HT-29 (cell line): ENCODE measurements around the gene FAM20C. TPM values are rescaled to one million over a fixed set of nuclear protein-coding genes. Genes with fewer than 3 reads are reported as not detected.

Source experiments
- DNase-seq: peaks from one replicate; pipeline ENCODE4 v3.0.0-alpha.2; 2015; ENCODE audit warnings: low spot score
- total RNA-seq: library from RNA; depleted of rRNA; stranded (reverse); fragments of >200 nt; shearing (Covaris generic); gene quantifications from 2 replicates; pipeline ENCODE4 v1.2.3, GENCODE V29; 2014

The FAM20C gene
- total RNA-seq, 1 experiment from 2014 or later: not detected

DNA sequence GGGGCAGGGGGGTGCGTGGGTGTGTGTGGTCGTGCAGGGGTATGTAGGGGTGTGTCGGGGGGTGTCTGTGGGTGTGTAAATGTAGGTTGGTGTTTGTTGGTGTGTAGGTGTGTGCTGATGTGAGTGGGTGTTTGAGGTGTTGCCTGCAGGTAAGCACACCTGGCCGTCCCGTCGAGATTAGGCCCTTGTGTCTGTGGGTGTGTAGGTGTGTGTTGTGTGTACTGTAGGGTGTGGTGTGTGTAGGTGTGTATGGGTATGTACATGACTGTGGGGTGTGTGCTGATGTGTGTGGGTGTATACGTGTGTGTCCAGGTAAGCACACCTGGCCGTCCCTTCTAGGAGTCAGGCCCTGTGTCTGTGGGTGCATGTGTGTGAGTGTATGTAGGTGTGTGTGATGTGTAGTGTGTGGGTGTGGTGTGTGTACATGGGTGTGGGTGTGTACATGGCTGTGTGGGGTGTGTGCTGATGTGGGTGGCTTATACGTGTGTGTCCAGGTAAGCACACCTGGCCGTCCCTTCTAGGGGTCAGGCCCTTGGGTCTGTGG, 15.8 kb downstream of the FAM20C start:
- DNase-seq: no peak

DNA sequence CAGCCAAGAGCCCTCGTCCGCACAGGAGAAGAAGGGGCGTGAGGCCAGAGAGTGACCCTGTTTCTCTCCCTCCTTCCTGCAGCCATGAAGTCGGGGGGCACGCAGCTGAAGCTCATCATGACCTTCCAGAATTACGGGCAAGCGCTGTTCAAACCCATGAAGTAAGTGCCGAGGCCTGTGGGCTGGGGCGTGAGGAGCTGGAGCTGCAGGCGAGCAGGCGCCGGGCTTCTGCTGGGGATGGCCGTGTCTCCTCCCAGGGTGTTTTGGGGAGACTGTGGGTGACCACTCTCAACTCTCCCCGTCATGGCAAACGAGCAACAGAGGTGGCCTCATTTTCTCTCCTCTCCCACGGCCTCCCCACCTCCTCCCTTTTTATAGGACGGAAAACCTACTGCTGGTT, 16.4 kb downstream of the FAM20C start:
- no peak for DNase-seq

DNA sequence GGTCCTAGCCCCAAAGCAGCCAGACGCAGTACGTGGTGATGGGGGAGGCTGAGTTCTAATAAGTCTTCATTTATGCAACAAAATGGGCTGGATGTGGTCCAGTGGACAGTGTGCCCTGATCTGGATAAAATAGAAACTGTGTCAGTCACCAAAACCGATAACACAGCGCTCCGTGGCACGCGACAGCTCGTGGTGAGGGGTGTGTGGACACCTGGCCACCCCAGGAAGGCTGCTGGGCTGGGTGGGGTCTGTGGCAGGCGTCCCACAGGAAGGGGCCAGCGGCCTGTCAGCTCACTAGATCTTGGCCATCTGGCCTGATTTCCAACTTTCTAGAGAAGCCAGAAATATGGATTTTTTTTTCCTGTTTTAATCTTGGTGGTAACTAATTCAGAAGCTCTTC, 17.0 kb downstream of the FAM20C start:
- no peak for DNase-seq

DNA sequence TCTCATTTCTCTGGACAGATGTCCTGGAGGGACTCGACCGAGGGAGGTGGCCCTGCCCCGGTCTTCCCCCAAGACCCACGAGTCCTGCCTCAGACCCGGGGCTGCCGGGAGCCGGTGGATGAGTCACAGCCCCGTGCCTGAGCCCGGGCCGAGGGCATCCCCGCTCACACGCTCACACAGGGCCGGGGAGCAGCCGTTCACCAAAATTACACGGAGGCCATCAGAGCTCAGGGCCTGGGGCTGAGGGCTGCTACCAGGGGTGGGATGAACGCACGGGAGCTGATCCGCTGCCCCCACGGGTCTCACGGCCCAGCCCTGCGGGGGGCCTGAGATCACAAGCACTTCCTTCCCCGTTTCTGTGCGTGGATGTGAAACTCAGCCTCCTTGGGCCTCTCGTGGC, 17.5 kb downstream of the FAM20C start:
- DNase-seq: no peak

DNA sequence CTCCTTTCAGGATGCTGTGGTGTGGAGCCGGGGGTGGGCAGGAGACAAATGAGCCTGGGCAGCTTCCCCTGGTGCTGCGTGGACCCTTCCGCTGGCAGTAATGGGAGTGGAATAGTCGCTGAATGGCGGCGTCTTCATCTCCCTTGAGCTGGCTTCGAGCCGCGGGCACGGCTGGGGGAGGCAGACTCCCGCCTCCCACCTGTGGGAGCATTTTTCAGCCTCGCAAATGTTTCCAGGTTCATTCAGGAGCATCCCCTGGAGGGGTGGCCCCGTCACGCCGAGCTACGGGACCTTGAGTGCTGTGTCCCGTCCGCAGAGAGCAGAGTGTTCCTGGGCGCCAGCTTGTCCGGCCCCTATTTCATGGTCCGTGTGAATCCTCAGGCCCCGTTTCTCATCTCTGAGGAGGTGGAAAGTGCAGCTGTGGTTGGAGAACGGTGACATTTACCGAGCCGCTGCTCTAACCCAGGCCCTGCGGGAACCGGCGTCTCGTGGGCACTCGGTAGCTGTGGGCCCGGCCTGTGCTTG, 18.1 kb downstream of the FAM20C start:
- DNase-seq: no peak

DNA sequence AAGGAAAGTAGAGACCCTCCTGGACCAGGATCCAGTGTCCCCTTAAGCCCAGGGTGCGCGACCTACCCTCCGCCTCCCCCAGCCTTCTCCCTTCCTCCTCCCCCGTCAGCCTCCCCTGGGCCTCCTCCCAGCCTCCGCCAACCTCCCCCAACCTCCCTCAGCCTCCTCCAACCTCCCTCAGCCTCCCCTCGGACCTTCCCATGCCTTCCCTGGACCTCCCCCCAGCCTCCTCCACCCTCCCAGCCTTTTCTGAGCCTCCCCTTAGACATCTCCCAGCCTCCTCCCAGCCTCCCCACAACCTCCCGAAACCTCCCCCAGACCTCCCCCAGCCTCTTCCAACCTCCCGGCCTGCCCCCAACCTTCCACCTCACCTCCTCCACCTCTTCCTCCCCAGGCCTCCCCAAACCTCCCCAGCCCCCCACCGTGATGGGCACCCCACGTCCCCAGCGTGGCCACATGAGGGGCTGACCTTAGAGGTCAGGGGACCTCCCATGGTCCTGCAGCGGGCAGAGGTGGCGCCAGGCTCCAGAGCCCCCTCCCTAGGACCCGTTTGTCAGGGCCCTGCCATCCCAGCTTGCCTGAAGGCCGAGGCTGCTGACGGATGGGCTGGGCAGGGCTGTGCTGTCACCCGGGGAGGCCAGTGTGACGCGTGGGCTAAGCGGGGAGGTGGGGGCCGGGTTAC, 18.8 kb downstream of the FAM20C start:
- DNase-seq: no peak

DNA sequence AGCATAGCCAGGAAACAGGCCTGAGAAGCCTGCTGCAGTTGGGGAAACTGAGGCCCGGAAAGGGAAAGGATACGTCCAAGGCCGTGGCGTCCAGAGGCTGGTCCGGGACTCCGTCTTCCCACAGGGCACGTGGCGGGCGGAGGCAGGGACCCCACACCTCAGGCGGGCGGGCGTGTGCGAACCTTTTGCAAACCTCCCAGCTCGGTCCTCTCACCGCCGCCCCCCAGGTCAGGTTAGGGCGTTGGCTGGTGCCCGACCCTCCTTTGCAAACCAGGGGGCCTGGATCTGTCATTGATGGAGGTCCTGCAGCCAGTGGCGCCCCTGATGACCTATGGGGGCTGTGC, 19.3 kb downstream of the FAM20C start:
- no peak for DNase-seq

DNA sequence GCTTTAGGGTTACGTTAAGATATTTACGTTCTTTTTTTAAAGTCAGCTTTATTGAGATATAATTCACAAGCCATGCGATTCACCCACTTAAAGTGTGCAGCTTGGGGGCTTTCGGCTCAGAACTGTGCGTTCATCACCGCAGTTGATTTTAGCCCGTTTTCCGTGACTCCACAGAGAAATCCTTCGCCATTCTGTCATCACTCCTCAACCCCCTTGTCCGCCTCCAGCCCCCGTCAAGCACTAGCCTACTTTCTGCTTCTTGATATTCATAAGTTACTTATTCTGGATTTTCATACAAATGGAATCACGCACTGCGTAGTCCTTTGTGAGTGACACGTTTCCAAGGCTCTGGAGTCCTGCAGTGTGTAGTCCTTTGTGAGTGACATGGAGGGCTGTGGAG, 20.4 kb downstream of the FAM20C start:
- DNase-seq: no peak

DNA sequence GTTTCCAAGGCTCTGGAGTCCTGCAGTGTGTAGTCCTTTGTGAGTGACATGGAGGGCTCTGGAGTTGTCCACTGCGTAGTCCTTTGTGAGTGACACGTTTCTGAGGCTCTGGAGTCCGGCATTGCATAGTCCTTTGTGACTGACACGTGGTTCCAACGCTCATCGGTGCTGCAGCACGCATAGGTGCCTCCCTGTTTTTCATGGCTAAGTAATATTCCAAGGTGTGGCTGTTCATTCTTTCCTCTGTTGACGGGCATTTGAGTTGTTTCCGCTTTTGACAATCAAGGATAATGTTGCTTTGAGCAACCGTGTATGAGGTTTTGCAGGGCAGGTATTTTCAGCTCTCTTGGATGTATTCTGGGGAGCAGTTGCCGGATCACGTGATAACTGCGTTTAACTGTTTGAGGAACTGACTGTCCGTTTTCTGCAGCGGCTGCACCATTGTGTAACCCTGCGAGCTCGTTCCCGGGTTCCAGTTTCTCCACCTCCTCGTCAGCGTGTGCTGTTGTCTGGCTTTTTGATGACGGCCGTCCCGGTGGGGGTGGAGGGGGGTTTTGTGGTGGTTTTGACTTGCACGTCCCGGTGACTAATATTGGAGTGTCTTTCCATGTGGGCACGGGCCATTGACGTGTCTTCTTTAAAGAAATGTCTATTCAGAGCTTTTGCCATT, 21.1 kb downstream of the FAM20C start:
- DNase-seq: no peak

DNA sequence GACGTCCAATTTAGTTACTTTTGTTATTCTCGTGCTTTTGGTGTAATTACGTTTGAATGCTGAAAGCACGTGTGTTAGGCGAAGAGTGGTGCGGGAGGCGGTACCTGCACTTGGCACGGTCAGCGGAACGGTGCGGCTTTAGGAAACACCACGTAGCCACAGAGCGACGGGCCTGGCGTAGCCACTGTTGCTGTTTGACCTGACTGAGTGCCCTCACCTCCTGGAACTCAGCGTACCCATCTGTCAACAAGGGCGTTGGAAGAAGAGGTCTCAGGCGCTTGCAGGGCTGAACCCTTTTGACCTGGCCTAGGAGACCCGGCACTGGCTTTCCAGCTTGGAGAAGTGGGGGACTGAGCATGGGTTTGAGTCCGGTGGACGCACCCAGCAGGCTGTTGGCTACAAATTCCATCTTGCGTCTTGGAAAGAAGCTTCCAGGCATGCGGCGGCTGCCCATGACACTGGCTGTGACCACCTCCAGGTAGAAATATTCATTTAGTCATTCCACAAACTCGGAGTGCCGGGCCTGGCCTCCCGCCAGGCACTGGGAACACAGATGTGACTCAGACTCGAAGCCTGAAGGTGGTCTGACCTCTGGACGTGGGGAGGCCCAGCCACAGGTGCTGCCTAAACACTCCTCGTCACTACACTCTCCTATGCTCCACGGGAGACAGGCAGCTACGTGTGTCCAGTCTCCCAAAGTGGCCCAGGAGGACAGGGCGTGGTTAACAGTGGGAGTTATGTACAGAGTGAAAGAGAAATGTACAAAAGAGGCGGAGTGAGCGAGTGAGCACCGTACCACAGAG, 22.2 kb downstream of the FAM20C start:
- DNase-seq: no peak

DNA sequence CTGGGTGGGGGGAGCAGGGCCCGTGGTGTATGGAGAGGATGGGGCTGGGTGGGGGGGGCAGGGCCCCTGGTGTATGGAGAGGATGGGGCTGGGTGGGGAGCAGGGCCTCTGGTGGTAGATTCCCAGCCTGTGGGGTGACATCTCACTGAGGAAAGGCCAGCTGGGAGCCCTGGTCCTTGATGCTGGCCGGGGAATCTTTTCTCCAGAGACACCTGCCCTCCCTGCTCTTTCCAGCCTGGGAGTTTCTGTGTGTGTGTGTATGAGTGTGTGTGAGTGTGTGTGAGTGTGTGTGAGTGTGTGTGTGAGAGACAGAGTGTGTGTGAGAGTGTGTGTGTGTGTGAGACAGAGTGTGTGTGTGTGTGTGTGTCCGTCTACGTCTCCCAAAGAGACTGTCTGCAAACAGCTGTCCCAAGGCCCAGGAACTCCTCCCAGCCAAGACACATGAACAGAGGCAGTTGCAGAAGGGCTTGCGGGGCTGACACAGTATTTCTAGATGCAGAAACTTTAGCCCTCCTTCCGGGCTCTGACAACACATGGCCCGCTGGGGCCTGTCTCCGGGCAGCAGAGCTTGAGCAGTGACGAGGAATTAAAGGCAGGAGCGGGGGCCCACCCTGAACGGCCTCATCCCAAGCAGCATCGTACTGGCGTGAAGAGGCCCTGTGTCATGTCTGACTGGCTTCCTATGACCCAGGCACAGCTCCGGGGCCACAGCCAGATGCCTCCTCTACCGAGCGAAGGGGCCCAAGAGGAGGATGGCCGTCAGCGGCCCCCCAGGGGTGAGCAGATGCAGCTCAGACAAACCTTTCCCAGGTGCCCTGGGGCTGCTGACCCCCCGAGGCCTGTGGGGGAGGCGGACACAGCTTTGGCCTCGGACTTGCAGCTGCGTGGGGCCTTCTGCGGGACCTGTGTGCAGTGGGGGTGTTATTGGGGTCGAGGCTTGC, 24.3 kb downstream of the FAM20C start:
- DNase-seq: no peak

DNA sequence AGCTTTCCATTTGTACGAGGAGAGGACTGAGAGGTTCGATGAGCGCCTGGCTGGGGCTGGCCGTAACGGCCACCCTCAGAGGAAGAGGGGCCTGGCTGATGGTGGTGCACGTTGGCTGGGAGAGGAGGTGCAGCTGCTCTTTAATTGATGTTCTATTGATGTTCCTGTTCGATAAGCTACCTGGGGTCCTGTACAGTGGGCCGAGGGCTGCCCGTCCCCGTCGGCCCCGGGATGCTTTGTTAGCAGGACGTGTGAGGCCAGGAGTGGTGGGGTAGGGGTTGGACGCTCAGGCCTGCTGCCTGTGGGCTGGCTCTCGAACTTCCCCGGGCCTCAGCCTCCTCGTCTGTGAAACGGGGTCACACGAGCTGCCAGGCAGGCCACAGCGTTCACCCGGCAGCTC, 25.4 kb downstream of the FAM20C start:
- DNase-seq: no peak

DNA sequence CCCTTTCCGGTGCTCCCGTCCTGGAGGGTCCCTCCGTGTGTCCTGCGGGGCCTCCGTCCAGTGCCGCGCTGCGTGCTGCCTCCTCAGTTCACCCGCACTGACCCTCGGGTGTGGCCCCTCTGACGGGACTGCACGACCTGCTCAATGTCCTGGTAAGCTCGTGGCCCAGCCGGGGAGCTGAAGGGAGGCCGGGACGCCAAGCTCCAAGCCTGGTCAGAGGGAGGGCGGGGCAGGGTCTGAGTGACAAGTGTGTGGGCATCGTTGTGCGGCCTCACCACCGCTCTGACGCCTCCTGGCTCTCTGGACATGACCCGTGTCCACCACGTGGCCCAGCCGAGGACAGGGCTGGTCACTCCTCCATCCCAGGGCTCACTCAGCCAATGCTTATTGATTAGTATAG, 25.9 kb downstream of the FAM20C start:
- DNase-seq: no peak

DNA sequence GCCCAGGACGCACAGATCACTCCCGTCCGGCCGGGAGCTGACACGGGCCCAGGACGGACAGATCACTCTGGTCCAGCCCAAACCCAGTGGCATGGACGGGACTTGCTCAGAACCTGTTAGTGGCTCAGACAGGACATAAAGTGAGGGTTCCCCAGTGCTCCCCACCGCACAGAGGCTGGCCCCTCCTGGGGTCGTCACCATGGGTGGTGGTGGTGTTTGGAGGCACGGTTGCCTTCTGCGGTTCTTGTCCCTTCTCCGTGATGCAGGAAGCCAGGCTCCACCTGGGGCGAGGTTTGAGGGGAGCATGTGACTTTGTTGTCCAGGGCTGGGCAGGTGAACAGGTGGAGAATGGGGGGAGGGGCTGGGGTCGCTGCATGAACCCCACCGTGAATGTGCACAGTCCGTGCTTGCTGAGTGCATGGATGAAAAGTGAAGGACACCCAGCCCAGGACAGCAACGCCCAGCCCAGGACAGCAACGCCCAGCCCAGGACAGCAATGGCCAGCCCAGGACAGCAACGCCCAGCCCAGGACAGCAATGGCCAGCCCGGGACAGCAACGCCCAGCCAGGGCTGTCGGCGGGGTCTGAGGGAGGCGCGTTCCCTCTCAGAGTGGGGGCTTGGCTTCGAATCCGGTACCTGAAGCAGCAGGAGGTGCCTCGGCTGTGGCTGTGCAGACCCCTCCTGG, 26.7 kb downstream of the FAM20C start:
- no peak for DNase-seq

DNA sequence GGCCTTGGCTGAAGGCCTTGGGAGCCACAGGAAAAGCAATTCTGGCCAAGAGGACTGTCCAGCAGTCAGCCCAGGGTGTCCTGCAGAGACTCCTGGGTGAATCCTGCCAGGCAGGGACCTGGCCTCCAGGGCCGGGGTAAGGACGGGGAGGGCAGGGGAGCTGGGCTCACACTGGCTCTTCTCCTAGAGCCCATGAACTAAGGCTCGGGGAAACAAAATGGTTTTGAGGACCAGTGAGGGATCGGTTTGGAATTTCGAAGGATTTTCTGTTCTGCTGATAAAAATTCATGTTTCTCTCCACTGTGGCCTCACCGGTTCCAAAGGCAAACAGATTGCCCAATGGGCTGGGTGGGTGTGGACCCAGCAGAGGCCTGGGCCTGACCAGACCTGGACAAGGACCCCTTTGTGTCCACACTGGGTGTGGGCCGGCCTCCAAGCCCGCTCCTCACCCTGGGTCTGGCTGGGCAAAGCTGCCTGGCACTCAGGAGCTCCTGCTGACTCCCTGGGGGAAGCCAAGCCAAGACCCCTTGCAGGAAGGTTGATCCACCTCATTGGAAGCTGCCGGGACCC, 27.3 kb downstream of the FAM20C start:
- no peak for DNase-seq

DNA sequence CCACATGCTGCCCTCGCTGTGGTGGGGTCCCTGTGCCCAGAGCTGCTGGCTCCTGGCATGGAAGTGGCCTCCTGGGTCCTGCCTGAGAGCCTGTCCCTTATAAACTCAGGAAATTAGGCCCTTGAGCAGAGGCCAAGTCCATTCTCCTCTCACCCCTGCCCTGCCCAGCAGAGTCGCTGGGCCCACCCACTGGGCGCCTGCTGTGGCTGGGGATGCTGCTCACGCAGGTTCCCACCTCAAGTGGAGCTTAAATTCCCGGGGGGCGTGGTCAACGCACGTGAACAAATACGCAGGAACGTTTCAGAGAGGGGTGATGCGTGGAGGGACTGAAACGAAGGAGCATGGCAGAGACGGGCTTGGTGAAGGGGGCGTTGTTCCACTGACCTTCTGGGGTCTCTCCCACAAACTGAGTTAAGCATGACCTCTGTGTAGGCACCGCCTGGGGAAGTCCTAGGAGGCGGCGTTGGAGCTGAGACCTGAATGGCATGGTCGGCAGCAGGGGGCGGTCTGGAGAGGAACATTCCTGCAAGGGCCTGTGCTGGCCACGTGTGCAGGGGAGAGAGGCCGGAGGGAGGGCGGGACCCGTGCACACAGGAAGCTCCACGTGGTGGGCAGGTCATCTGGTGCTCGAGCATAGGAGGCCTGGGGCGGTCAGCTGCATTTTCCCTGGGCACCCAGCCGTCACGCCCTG, 27.9 kb downstream of the FAM20C start:
- DNase-seq: no peak

DNA sequence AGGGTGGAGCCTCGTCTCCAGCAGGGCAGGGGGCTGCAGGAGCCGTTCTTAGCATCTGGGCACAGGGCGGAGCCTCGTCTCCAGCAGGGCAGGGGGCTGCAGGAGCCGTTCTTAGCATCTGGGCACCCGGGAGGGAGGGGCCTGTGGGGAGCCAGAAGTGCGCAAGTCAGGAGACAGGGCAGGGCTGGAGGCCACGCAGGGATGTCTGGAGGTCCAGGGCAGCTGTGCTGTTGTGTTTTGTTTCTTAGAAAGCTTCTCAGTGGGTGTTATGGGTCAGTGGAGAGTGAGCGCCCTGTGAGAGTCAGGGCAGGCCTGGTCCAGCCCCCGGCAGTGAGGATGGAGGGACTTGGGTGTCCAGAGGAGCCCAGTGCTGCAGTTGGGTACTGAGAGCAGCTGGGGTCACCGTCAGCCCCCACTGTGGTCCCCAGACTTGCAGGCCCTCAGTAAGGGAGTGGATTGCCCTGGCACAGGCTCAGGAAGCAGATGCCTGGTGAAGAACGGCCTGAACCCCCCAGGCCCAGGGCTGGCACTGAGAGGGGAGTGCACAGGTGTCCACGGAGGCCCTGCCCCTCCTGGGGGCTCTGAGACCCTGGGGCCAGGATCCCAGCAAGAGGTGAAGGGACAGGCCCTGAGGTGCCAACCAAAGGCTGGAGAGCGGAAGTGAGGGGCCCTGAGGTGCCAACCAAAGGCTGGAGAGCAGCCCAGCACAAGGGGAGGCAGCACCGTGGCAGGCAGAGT, 29.8 kb downstream of the FAM20C start:
- DNase-seq: no peak

DNA sequence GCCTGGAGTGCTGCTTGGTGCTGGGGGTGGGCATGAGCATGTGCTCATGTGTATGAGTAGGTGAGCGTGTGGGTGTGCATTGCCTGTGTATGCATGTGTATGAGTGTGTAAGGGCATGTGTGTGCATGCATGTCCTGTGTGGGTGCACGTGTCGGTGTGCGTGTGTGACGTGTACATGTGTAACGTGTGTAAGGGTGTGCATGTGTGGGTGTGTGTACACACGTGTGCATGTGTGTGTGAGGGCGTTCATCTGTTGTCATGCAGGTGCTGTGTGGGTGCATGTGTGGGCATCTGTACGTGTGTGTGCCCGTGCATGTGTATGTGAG, 30.3 kb downstream of the FAM20C start:
- DNase-seq: no peak
